Mesenchymal stem cell (in vitro differentiated cells and primary cell): ENCODE measurements around the gene STK16.

ENCODE experiments used
- DNase-seq: peaks from one replicate; pipeline ENCODE4 v3.0.0-alpha.2; 2013
- H2AFZ ChIP-seq: one replicate; pipeline ENCODE4 v1.6.1; 2013; ENCODE audit warnings: low read depth, mild to moderate bottlenecking, control low read depth, inconsistent platforms, low read length, moderate library complexity
- H2AK5ac ChIP-seq: 2 replicates; pipeline ENCODE4 v1.6.1; 2013; ENCODE audit warnings: low read length, moderate library complexity, mild to moderate bottlenecking, inconsistent platforms; ENCODE audit not compliant: severe bottlenecking
- H2BK120ac ChIP-seq: one replicate; pipeline ENCODE4 v1.6.1; 2013; ENCODE audit warnings: low read depth, mild to moderate bottlenecking, inconsistent platforms, low read length, moderate library complexity
- H2BK12ac ChIP-seq, 2 experiments: one replicate each; pipeline ENCODE4 v1.6.1; 2013; ENCODE audit warnings: inconsistent platforms in 2 of 2, low read length in 2 of 2, mild to moderate bottlenecking in 2 of 2, moderate library complexity in 2 of 2, control low read depth in 1 of 2
- H2BK15ac ChIP-seq: one replicate; pipeline ENCODE4 v1.6.1; 2013; ENCODE audit warnings: mild to moderate bottlenecking, low read depth, inconsistent platforms; ENCODE audit not compliant: poor library complexity, severe bottlenecking
- H2BK5ac ChIP-seq: 2 replicates; pipeline ENCODE4 v1.6.1; 2013; ENCODE audit warnings: low read depth, mild to moderate bottlenecking, low read length, control low read depth, inconsistent platforms; ENCODE audit not compliant: poor library complexity, severe bottlenecking
- H3K14ac ChIP-seq, 2 experiments: one replicate each; pipeline ENCODE4 v1.6.1; 2013; ENCODE audit warnings: inconsistent platforms in 2 of 2, low read length in 2 of 2, control low read depth in 1 of 2, mild to moderate bottlenecking in 1 of 2, moderate library complexity in 1 of 2
- H3K18ac ChIP-seq, 2 experiments: one replicate each; pipeline ENCODE4 v1.6.1; 2013; ENCODE audit warnings: inconsistent platforms in 2 of 2, low read length in 2 of 2, control low read depth in 1 of 2, low read depth in 1 of 2, mild to moderate bottlenecking in 1 of 2
- H3K23ac ChIP-seq, 2 experiments: one replicate each; pipeline ENCODE4 v1.6.1; 2013; ENCODE audit warnings: inconsistent platforms in 2 of 2, low read length in 2 of 2, mild to moderate bottlenecking in 2 of 2, moderate library complexity in 2 of 2, control low read depth in 1 of 2
- H3K27ac ChIP-seq: 2 replicates; pipeline ENCODE4 v1.5.1; 2013; ENCODE audit warnings: mild to moderate bottlenecking, moderate library complexity, low read length, control low read depth, inconsistent platforms; ENCODE audit not compliant: poor library complexity, severe bottlenecking
- H3K27me3 ChIP-seq, 2 experiments: 2 replicates each; pipeline versions ENCODE4 v1.6.1 to v1.7.0; 2013; ENCODE audit warnings: low read length in 2 of 2, mild to moderate bottlenecking in 2 of 2, moderate library complexity in 2 of 2, control low read depth in 1 of 2, inconsistent platforms in 1 of 2; ENCODE audit not compliant: control insufficient read depth in 1 of 2, insufficient read depth in 1 of 2
- H3K36me3 ChIP-seq, 2 experiments: 2 replicates each; pipeline versions ENCODE4 v1.6.1 to v1.7.0; 2013; ENCODE audit warnings: low read length in 2 of 2, control low read depth in 1 of 2, inconsistent platforms in 1 of 2, low read depth in 1 of 2, mild to moderate bottlenecking in 1 of 2; ENCODE audit not compliant: insufficient read depth in 2 of 2, control insufficient read depth in 1 of 2
- H3K4ac ChIP-seq, 2 experiments: one replicate each; pipeline ENCODE4 v1.6.1; 2013; ENCODE audit warnings: inconsistent platforms in 2 of 2, low read length in 2 of 2, mild to moderate bottlenecking in 2 of 2, moderate library complexity in 2 of 2, control low read depth in 1 of 2, low read depth in 1 of 2
- H3K4me1 ChIP-seq: 2 replicates; pipeline ENCODE4 v1.6.1; 2013; ENCODE audit warnings: low read depth, low read length, control low read depth; ENCODE audit not compliant: control insufficient read depth, insufficient read depth
- H3K4me2 ChIP-seq: 2 replicates; pipeline ENCODE4 v1.6.1; 2013; ENCODE audit warnings: low read length, mild to moderate bottlenecking, inconsistent platforms; ENCODE audit not compliant: poor library complexity, severe bottlenecking
- H3K4me3 ChIP-seq, 2 experiments: 2 replicates each; pipeline versions ENCODE4 v1.5.1 to v1.7.0; 2013; ENCODE audit warnings: low read length in 2 of 2, mild to moderate bottlenecking in 2 of 2, control low read depth in 1 of 2, low read depth in 1 of 2; ENCODE audit not compliant: insufficient read depth in 1 of 2
- H3K79me1 ChIP-seq: replicated peaks from 2 replicates; pipeline ENCODE4 v1.6.1; 2013; ENCODE audit warnings: mild to moderate bottlenecking, control low read depth, low read length, inconsistent platforms; ENCODE audit not compliant: poor library complexity, severe bottlenecking
- H3K9ac ChIP-seq: 2 replicates; pipeline ENCODE4 v1.7.0; 2013; ENCODE audit warnings: mild to moderate bottlenecking, low read length, moderate library complexity
- H3K9me3 ChIP-seq: 2 replicates; pipeline ENCODE4 v1.7.0; 2013; ENCODE audit warnings: mild to moderate bottlenecking, low read length; ENCODE audit not compliant: control insufficient read depth
- H4K8ac ChIP-seq: one replicate; pipeline ENCODE4 v1.6.1; 2013; ENCODE audit warnings: inconsistent platforms, mild to moderate bottlenecking, low read length, moderate library complexity
- H4K91ac ChIP-seq: one replicate; pipeline ENCODE4 v1.6.1; 2013; ENCODE audit warnings: mild to moderate bottlenecking, low read length, inconsistent platforms
- WGBS: methylation state at CpG from one replicate; pipeline ENCODE4 v1.1.7; 2013; ENCODE audit warnings: mixed read lengths; 5-methylcytosine and 5-hydroxymethylcytosine counted together

The STK16 gene

GRCh38 chr2:219205165-219205538, 40.1 kb upstream of the STK16 start:
- WGBS = 100% methylated on average over 3 of the region's 5 CpGs
- no peak overlapping the region for H3K4ac ChIP-seq
- no peak overlapping the region for H2AFZ ChIP-seq
- H2AK5ac ChIP-seq = no peak overlapping the region
- H3K79me1 ChIP-seq = peaks cover 8% of the 10 kb centered on the region
- DNase-seq = no peak
- no peak overlapping the region for H2BK12ac ChIP-seq
- no peak overlapping the region for H3K4me2 ChIP-seq
- no peak overlapping the region for H3K27ac ChIP-seq
- H3K4me3 ChIP-seq = no peak overlapping the region
- no peak overlapping the region for H2BK5ac ChIP-seq
- H3K9ac ChIP-seq = no peak overlapping the region
- H3K23ac ChIP-seq = no peak overlapping the region
- H3K4me1 ChIP-seq = peaks cover 14% of the 10 kb centered on the region
- H3K18ac ChIP-seq = no peak overlapping the region
- peaks cover 21 to 25% of the 10 kb centered on the region in 2 experiments for H3K36me3 ChIP-seq
- no peak overlapping the region for H3K14ac ChIP-seq
- no peak overlapping the region for H4K91ac ChIP-seq
- no peak overlapping the region for H2BK15ac ChIP-seq
- no peak overlapping the region for H2BK120ac ChIP-seq
- H3K27me3 ChIP-seq = no peaks in the 10 kb centered on the region
- no peak overlapping the region for H4K8ac ChIP-seq
- no peaks in the 10 kb centered on the region for H3K9me3 ChIP-seq

GRCh38 chr2:219205981-219206327, 39.3 kb upstream of the STK16 start:
- Histone ChIP-seq H3K36me3 (peaks cover 29 to 33% of the 10 kb centered on the region in 2 experiments), H2AFZ (peak overlapping the region; percentile 66), H3K4ac (peak overlapping the region in 1 of 2 experiments; percentile 2), H2BK5ac (no peak overlapping the region), H2BK15ac (no peak overlapping the region), H3K79me1 (peaks cover 8% of the 10 kb centered on the region), H3K18ac (peak overlapping the region in 1 of 2 experiments; percentile 15), H3K23ac (no peak overlapping the region), H3K4me2 (peak overlapping the region; percentile 55), H3K9ac (peak overlapping the region; percentile 90), H2BK120ac (no peak overlapping the region), H3K9me3 (no peaks in the 10 kb centered on the region), H3K27ac (no peak overlapping the region), H2AK5ac (no peak overlapping the region), H3K4me1 (peaks cover 14% of the 10 kb centered on the region), H4K8ac (no peak overlapping the region), H2BK12ac (no peak overlapping the region), H3K4me3 (peak overlapping the region in 1 of 2 experiments; percentile 87), H3K27me3 (no peaks in the 10 kb centered on the region), H4K91ac (no peak overlapping the region), H3K14ac (peak overlapping the region in 1 of 2 experiments; percentile 0)
- 32% methylated on average over 6 of the region's 7 CpGs for WGBS
- DNase-seq = no peak

DNA sequence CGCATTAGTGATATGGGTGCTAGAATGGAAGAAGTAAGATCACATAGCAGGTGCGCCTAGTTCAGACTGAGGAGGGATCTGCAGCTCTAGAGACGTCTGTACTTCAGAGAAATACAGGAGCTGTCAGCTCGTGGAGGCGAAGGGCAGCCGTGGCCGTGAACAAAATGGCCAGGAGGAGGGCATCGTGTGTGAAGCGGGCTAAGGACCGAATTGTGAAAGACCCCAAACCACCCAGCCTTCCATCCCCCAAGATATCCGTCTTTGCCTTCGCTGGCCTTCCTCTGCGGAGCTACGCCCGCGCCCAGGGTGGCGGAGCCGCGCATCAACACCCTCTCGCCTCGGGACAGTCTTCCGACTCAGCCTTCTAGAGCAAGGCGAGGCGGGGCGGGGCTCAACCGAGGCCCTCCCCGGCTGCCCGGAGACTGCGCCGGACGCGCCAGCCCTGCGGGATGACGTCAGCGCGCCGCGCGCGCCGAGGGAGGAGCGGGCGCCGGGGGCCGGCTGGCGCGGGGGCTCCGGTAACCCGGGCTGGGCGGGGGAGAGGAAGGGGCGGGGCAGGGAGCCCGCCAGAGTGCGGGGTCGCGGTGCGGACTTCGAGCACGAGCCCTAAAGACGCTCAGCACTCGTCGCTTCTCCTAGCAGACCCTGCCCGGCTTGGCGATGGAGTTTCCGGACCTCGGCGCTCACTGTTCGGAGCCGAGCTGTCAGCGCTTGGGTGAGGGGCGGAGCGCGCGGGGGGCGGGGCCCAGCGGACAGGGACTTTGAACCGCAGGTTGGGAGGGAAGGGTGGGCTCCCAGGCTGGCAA, 38.7 kb upstream of the STK16 start, which contains the start of gene ZFAND2B:
Gene ZFAND2B, plus strand, starts transcription at position 455 of the 806 bp plus-strand sequence. Its CDS starts 206 bp downstream, at position 661.
- peak within 1 kb of the TSS; percentile 66 for H2AFZ ChIP-seq
- WGBS = 1% methylated on average over 56 of the region's 76 CpGs

GRCh38 chr2:219207134-219207883, 38.0 kb upstream of the STK16 start:
- Histone ChIP-seq H3K9me3 (no peaks in the 10 kb centered on the region), H3K23ac (no peak overlapping the region), H3K27ac (peak overlapping the region; percentile 3), H3K14ac (peak overlapping the region in 1 of 2 experiments; percentile 64), H2BK120ac (peak overlapping the region; percentile 38), H3K79me1 (peaks cover 8% of the 10 kb centered on the region), H3K36me3 (peaks cover 33 to 43% of the 10 kb centered on the region in 2 experiments), H2BK12ac (peak overlapping the region; percentile 14 to 81), H3K18ac (peak overlapping the region in 1 of 2 experiments; percentile 58), H3K4me2 (peak overlapping the region; percentile 44), H2AFZ (peak overlapping the region; percentile 20), H3K27me3 (no peaks in the 10 kb centered on the region), H3K4ac (peak overlapping the region; percentile 34 to 83), H3K4me3 (peak overlapping the region; percentile 76 to 87), H4K8ac (peak overlapping the region; percentile 57), H2AK5ac (peak overlapping the region; percentile 31), H2BK15ac (no peak overlapping the region), H4K91ac (no peak overlapping the region), H3K9ac (peak overlapping the region; percentile 83), H3K4me1 (peaks cover 14% of the 10 kb centered on the region), H2BK5ac (no peak overlapping the region)
- DNase-seq = peak; percentile 43
- WGBS = 23% methylated on average over 21 of the region's 22 CpGs

More for the DNA sequence above, 38.7 kb upstream of the STK16 start, which contains the start of gene ZFAND2B:
- Histone ChIP-seq H3K4me1 (peaks cover 14% of the 10 kb centered on the region), H2AK5ac (peak within 1 kb of the TSS; percentile 31), H3K14ac (peak within 1 kb of the TSS in 1 of 2 experiments; percentile 64), H2BK120ac (no peak within 1 kb of the TSS), H3K23ac (no peak within 1 kb of the TSS), H3K4me2 (peak within 1 kb of the TSS; percentile 55), H2BK5ac (peak within 1 kb of the TSS; percentile 46), H3K4ac (peak within 1 kb of the TSS; percentile 55 to 83), H3K79me1 (peaks cover 8% of the 10 kb centered on the region), H2BK15ac (peak within 1 kb of the TSS; percentile 93), H3K27me3 (no peaks in the 10 kb centered on the region), H4K8ac (peak within 1 kb of the TSS; percentile 33), H3K4me3 (peak within 1 kb of the TSS; percentile 76 to 87), H3K27ac (peak within 1 kb of the TSS; percentile 89), H3K9ac (peak within 1 kb of the TSS; percentile 90), H3K36me3 (peaks cover 29 to 38% of the 10 kb centered on the region in 2 experiments), H3K18ac (peak within 1 kb of the TSS; percentile 67 to 86), H4K91ac (peak within 1 kb of the TSS; percentile 62), H3K9me3 (no peaks in the 10 kb centered on the region), H2BK12ac (peak within 1 kb of the TSS; percentile 14 to 81)
- peak; percentile 92 for DNase-seq
